ENCODE data around the gene TBC1D2B. TPM values are rescaled to one million over a fixed set of nuclear protein-coding genes. Genes with fewer than 3 reads are reported as not detected.

TBC1D2B gene
- polyA plus RNA-seq, 3 donors = 5.9 to 53.3 (median 6.2) TPM

GRCh38 chr15:78018946-78019644 lies 58.4 kb downstream of the TBC1D2B start:
- Mint-ChIP-seq H3K27ac (peak overlapping the region; percentile 20 to 93 (median 49)), H3K9me3 (peaks cover 0 to 2% (median 0%) of the 10 kb centered on the region in 7 donors), H3K4me1 (peaks cover 25% of the 10 kb centered on the region), H3K4me3 (peak overlapping the region; percentile 18 to 70), H3K27me3 (ENCODE audit: low read depth in 3 of 3) (no peaks in the 10 kb centered on the region), H3K36me3 (peaks cover 67 to 75% of the 10 kb centered on the region in 2 donors)
- no peak overlapping the region for H3K9ac ChIP-seq (ENCODE audit: insufficient read depth, low read length, poor library complexity, severe bottlenecking)
- peaks cover 12% of the 10 kb centered on the region for H4K20me1 ChIP-seq (ENCODE audit: insufficient read depth, low read length)
- H2AFZ ChIP-seq (ENCODE audit: insufficient read depth, low read depth, low read length, poor library complexity, severe bottlenecking) = no peak overlapping the region
- no peaks in the 10 kb centered on the region for H3K79me2 ChIP-seq (ENCODE audit: insufficient read depth, low read length)
- H3K4me2 ChIP-seq (replicated peaks; ENCODE audit: extremely low read depth, low read length, poor library complexity, severe bottlenecking) = peak overlapping the region; percentile 34
- H3K4me1 ChIP-seq (ENCODE audit: control insufficient read depth in 1 of 2, insufficient read depth in 2 of 2, low read length in 2 of 2) = peaks cover 16 to 21% of the 10 kb centered on the region in 2 donors
- peak overlapping the region; percentile 2 to 23 for H3K27ac ChIP-seq (ENCODE audit: low read depth in 1 of 2, low read length in 2 of 2)
- 0% methylated on average over 5 of the region's 11 CpGs for WGBS (ENCODE audit: insufficient coverage)
- H3K9me3 ChIP-seq (replicated peaks in 1 of 2; ENCODE audit: control insufficient read depth in 1 of 2, insufficient read depth in 1 of 2, low read length in 2 of 2) = no peaks in the 10 kb centered on the region
- peaks cover 58 to 83% of the 10 kb centered on the region in 2 donors for H3K36me3 ChIP-seq (replicated peaks in 1 of 2; ENCODE audit: control insufficient read depth in 1 of 2, insufficient read depth in 2 of 2, low read length in 2 of 2)
- no peak for TF ChIP-seq CTCF (IDR thresholded peaks at IDR 0.05)
- intact Hi-C loops (cut with micrococcal nuclease) = no loop called here
- H3K4me3 ChIP-seq (replicated peaks in 1 of 3; ENCODE audit: low read depth in 2 of 3, low read length in 3 of 3) = no peak overlapping the region
- no peaks in the 10 kb centered on the region for H3K27me3 ChIP-seq (ENCODE audit: control insufficient read depth in 2 of 2, insufficient read depth in 2 of 2, low read length in 2 of 2)
- DNase-seq = peak; percentile 38 to 70 (median 60)

DNA sequence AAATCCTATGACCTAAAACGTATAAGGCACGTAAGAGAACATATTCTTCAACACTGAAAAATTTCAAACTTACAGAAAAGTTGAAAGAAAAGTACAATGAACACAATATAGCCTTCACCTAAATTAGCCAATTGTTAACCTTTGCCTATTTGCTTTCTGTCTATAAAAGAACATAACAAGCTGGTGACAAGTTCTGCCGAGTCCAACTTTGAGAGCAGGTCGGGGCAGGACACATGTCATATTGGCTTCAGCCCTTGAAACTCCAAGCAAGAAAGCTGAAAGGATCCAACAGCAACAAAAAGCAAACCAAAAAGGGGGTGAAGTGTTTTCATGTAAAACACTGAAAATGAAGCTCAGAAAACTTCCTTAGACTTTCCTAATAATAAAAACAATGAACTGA lies 59.1 kb downstream of the TBC1D2B start:
- Histone ChIP-seq H4K20me1 (ENCODE audit: insufficient read depth, low read length) (peaks cover 9% of the 10 kb centered on the region), H3K4me1 (ENCODE audit: control insufficient read depth in 1 of 2, insufficient read depth in 2 of 2, low read length in 2 of 2) (peaks cover 12 to 14% of the 10 kb centered on the region in 2 donors), H3K4me3 (replicated peaks in 1 of 3; ENCODE audit: low read depth in 2 of 3, low read length in 3 of 3) (no peak overlapping the region), H3K27me3 (ENCODE audit: control insufficient read depth in 2 of 2, insufficient read depth in 2 of 2, low read length in 2 of 2) (no peaks in the 10 kb centered on the region), H3K4me2 (replicated peaks; ENCODE audit: extremely low read depth, low read length, poor library complexity, severe bottlenecking) (peak overlapping the region; percentile 34), H3K9me3 (replicated peaks in 1 of 2; ENCODE audit: control insufficient read depth in 1 of 2, insufficient read depth in 1 of 2, low read length in 2 of 2) (no peaks in the 10 kb centered on the region), H2AFZ (ENCODE audit: insufficient read depth, low read depth, low read length, poor library complexity, severe bottlenecking) (no peak overlapping the region), H3K9ac (ENCODE audit: insufficient read depth, low read length, poor library complexity, severe bottlenecking) (no peak overlapping the region), H3K79me2 (ENCODE audit: insufficient read depth, low read length) (no peaks in the 10 kb centered on the region), H3K36me3 (replicated peaks in 1 of 2; ENCODE audit: control insufficient read depth in 1 of 2, insufficient read depth in 2 of 2, low read length in 2 of 2) (peaks cover 61 to 83% of the 10 kb centered on the region in 2 donors), H3K27ac (ENCODE audit: low read depth in 1 of 2, low read length in 2 of 2) (peak overlapping the region in 1 of 2 donors; percentile 23)
- intact Hi-C loops (cut with micrococcal nuclease) = no loop called here
- no peak for TF ChIP-seq CTCF (IDR thresholded peaks at IDR 0.05)
- Mint-ChIP-seq H3K27ac (peak overlapping the region in 4 of 7 donors; percentile 18 to 93 (median 55)), H3K4me3 (no peak overlapping the region), H3K4me1 (peaks cover 18% of the 10 kb centered on the region), H3K9me3 (peaks cover 0 to 2% (median 0%) of the 10 kb centered on the region in 7 donors), H3K36me3 (peaks cover 66 to 74% of the 10 kb centered on the region in 2 donors), H3K27me3 (ENCODE audit: low read depth in 3 of 3) (no peaks in the 10 kb centered on the region)
- WGBS (ENCODE audit: insufficient coverage) = 80% methylated on average over 1 of the region's 4 CpGs
- DNase-seq = no peak

Measured in CD14-positive monocyte (primary cell).